ENCODE results near the gene ASB7.

Gene ASB7

GRCh38 chr15:100623301-100623700, 20.9 kb downstream of the ASB7 start:
- Histone ChIP-seq H3K36me3 (ENCODE audit: insufficient read depth, low read length) (0 out of 2 replicates have a peak, but pooled peaks cover 9% of the 10 kb centered on the region), H2AFZ (ENCODE audit: low read length, unreplicated experiment) (no peak overlapping the region), H3K79me2 (ENCODE audit: control insufficient read depth, insufficient read depth, low read length, unreplicated experiment) (no peaks in the 10 kb centered on the region), H3K27me3 (ENCODE audit: insufficient read depth, low read length) (no peaks in the 10 kb centered on the region), H3K27ac (ENCODE audit: low read depth, low read length) (no peak overlapping the region), H3K4me3 (ENCODE audit: low read depth, low read length) (no peak overlapping the region), H3K4me1 (ENCODE audit: control insufficient read depth, insufficient read depth, low read length, unreplicated experiment) (peaks cover 5% of the 10 kb centered on the region)

- H3K79me2 ChIP-seq (ENCODE audit: control insufficient read depth, insufficient read depth, low read length, unreplicated experiment): peaks cover 5% of the 10 kb centered on the region
- H3K27me3 ChIP-seq (ENCODE audit: insufficient read depth, low read length): no peaks in the 10 kb centered on the region
- peaks cover 7% of the 10 kb centered on the region for H3K4me1 ChIP-seq (ENCODE audit: control insufficient read depth, insufficient read depth, low read length, unreplicated experiment)
- H3K36me3 ChIP-seq (ENCODE audit: insufficient read depth, low read length): peaks cover 6% of the 10 kb centered on the region; the same call in 1 of the 2 replicates
- H2AFZ ChIP-seq (ENCODE audit: low read length, unreplicated experiment): no peak overlapping the region
- no peak overlapping the region for H3K27ac ChIP-seq (ENCODE audit: low read depth, low read length)
- H3K4me3 ChIP-seq (ENCODE audit: low read depth, low read length): no peak overlapping the region
Observed at GRCh38 chr15:100627789-100628395, 25.5 kb downstream of the ASB7 start.

- Histone ChIP-seq H3K27me3 (ENCODE audit: insufficient read depth, low read length) (no peaks in the 10 kb centered on the region), H2AFZ (ENCODE audit: low read length, unreplicated experiment) (no peak overlapping the region), H3K36me3 (ENCODE audit: insufficient read depth, low read length) (peaks cover 6% of the 10 kb centered on the region; the same call in 1 of the 2 replicates), H3K4me1 (ENCODE audit: control insufficient read depth, insufficient read depth, low read length, unreplicated experiment) (peaks cover 7% of the 10 kb centered on the region), H3K79me2 (ENCODE audit: control insufficient read depth, insufficient read depth, low read length, unreplicated experiment) (peaks cover 5% of the 10 kb centered on the region), H3K27ac (ENCODE audit: low read depth, low read length) (no peak overlapping the region), H3K4me3 (ENCODE audit: low read depth, low read length) (no peak overlapping the region)
Observed at GRCh38 chr15:100628746-100629145, 26.4 kb downstream of the ASB7 start.

GRCh38 chr15:100631831-100632230, 29.4 kb downstream of the ASB7 start:
- H3K27ac ChIP-seq (ENCODE audit: low read depth, low read length): no peak overlapping the region
- H3K79me2 ChIP-seq (ENCODE audit: control insufficient read depth, insufficient read depth, low read length, unreplicated experiment): peaks cover 15% of the 10 kb centered on the region
- H3K4me3 ChIP-seq (ENCODE audit: low read depth, low read length): no peak overlapping the region
- no peaks in the 10 kb centered on the region for H3K27me3 ChIP-seq (ENCODE audit: insufficient read depth, low read length)
- H3K36me3 ChIP-seq (ENCODE audit: insufficient read depth, low read length): peaks cover 6% of the 10 kb centered on the region; the same call in 1 of the 2 replicates
- H2AFZ ChIP-seq (ENCODE audit: low read length, unreplicated experiment): no peak overlapping the region
- H3K4me1 ChIP-seq (ENCODE audit: control insufficient read depth, insufficient read depth, low read length, unreplicated experiment): peaks cover 7% of the 10 kb centered on the region

GRCh38 chr15:100633763-100634075, 31.3 kb downstream of the ASB7 start:
- Histone ChIP-seq H3K4me1 (ENCODE audit: control insufficient read depth, insufficient read depth, low read length, unreplicated experiment) (no peaks in the 10 kb centered on the region), H3K27ac (ENCODE audit: low read depth, low read length) (no peak overlapping the region), H3K79me2 (ENCODE audit: control insufficient read depth, insufficient read depth, low read length, unreplicated experiment) (peaks cover 18% of the 10 kb centered on the region), H3K4me3 (ENCODE audit: low read depth, low read length) (no peak overlapping the region), H2AFZ (ENCODE audit: low read length, unreplicated experiment) (no peak overlapping the region), H3K36me3 (ENCODE audit: insufficient read depth, low read length) (peaks cover 6% of the 10 kb centered on the region; the same call in 1 of the 2 replicates), H3K27me3 (ENCODE audit: insufficient read depth, low read length) (no peaks in the 10 kb centered on the region)

- H3K27me3 ChIP-seq (ENCODE audit: insufficient read depth, low read length): no peaks in the 10 kb centered on the region
- no peak overlapping the region for H3K27ac ChIP-seq (ENCODE audit: low read depth, low read length)
- no peaks in the 10 kb centered on the region for H3K4me1 ChIP-seq (ENCODE audit: control insufficient read depth, insufficient read depth, low read length, unreplicated experiment)
- H3K4me3 ChIP-seq (ENCODE audit: low read depth, low read length): no peak overlapping the region
- H3K36me3 ChIP-seq (ENCODE audit: insufficient read depth, low read length): no peaks in the 10 kb centered on the region
- no peak overlapping the region for H2AFZ ChIP-seq (ENCODE audit: low read length, unreplicated experiment)
- H3K79me2 ChIP-seq (ENCODE audit: control insufficient read depth, insufficient read depth, low read length, unreplicated experiment): peaks cover 26% of the 10 kb centered on the region
Observed at GRCh38 chr15:100635406-100636071, 33.1 kb downstream of the ASB7 start.

GRCh38 chr15:100638177-100638730, 35.9 kb downstream of the ASB7 start:
- no peak overlapping the region for H3K27ac ChIP-seq (ENCODE audit: low read depth, low read length)
- no peak overlapping the region for H2AFZ ChIP-seq (ENCODE audit: low read length, unreplicated experiment)
- H3K79me2 ChIP-seq (ENCODE audit: control insufficient read depth, insufficient read depth, low read length, unreplicated experiment): peaks cover 26% of the 10 kb centered on the region
- H3K27me3 ChIP-seq (ENCODE audit: insufficient read depth, low read length): no peaks in the 10 kb centered on the region
- no peaks in the 10 kb centered on the region for H3K4me1 ChIP-seq (ENCODE audit: control insufficient read depth, insufficient read depth, low read length, unreplicated experiment)
- no peak overlapping the region for H3K4me3 ChIP-seq (ENCODE audit: low read depth, low read length)
- no peaks in the 10 kb centered on the region for H3K36me3 ChIP-seq (ENCODE audit: insufficient read depth, low read length)

- H3K36me3 ChIP-seq (ENCODE audit: insufficient read depth, low read length): no peaks in the 10 kb centered on the region
- no peak overlapping the region for H3K27ac ChIP-seq (ENCODE audit: low read depth, low read length)
- H2AFZ ChIP-seq (ENCODE audit: low read length, unreplicated experiment): no peak overlapping the region
- H3K4me1 ChIP-seq (ENCODE audit: control insufficient read depth, insufficient read depth, low read length, unreplicated experiment): no peaks in the 10 kb centered on the region
- H3K79me2 ChIP-seq (ENCODE audit: control insufficient read depth, insufficient read depth, low read length, unreplicated experiment): peaks cover 13% of the 10 kb centered on the region
- no peak overlapping the region for H3K4me3 ChIP-seq (ENCODE audit: low read depth, low read length)
- no peaks in the 10 kb centered on the region for H3K27me3 ChIP-seq (ENCODE audit: insufficient read depth, low read length)
Observed at GRCh38 chr15:100642213-100642949, 40.0 kb downstream of the ASB7 start.

- H3K36me3 ChIP-seq (ENCODE audit: insufficient read depth, low read length): no peaks in the 10 kb centered on the region
- H3K4me1 ChIP-seq (ENCODE audit: control insufficient read depth, insufficient read depth, low read length, unreplicated experiment): no peaks in the 10 kb centered on the region
- H3K79me2 ChIP-seq (ENCODE audit: control insufficient read depth, insufficient read depth, low read length, unreplicated experiment): peaks cover 13% of the 10 kb centered on the region
- H3K4me3 ChIP-seq (ENCODE audit: low read depth, low read length): no peak overlapping the region
- no peak overlapping the region for H3K27ac ChIP-seq (ENCODE audit: low read depth, low read length)
- no peaks in the 10 kb centered on the region for H3K27me3 ChIP-seq (ENCODE audit: insufficient read depth, low read length)
- H2AFZ ChIP-seq (ENCODE audit: low read length, unreplicated experiment): no peak overlapping the region
Observed at GRCh38 chr15:100642950-100643338, 40.6 kb downstream of the ASB7 start.

GRCh38 chr15:100645671-100646070, 43.3 kb downstream of the ASB7 start:
- Histone ChIP-seq H3K79me2 (ENCODE audit: control insufficient read depth, insufficient read depth, low read length, unreplicated experiment) (peaks cover 5% of the 10 kb centered on the region), H3K36me3 (ENCODE audit: insufficient read depth, low read length) (no peaks in the 10 kb centered on the region), H3K4me3 (ENCODE audit: low read depth, low read length) (no peak overlapping the region), H3K27ac (ENCODE audit: low read depth, low read length) (no peak overlapping the region), H3K27me3 (ENCODE audit: insufficient read depth, low read length) (no peaks in the 10 kb centered on the region), H3K4me1 (ENCODE audit: control insufficient read depth, insufficient read depth, low read length, unreplicated experiment) (no peaks in the 10 kb centered on the region), H2AFZ (ENCODE audit: low read length, unreplicated experiment) (no peak overlapping the region)
